Lung (tissue), 12 donors: ENCODE results near the gene FMNL3. TPM values are rescaled to one million over a fixed set of nuclear protein-coding genes. Genes with fewer than 3 reads are reported as not detected.

Source experiments
- ATAC-seq: fragments of 200-7000 bp; cut with Tn5 transposase; one replicate; pipeline ENCODE4 v1.9.1; 2020; ENCODE audit warnings: moderate number of reproducible peaks; ENCODE audit not compliant: insufficient read depth, low FRiP score
- DNase-seq, 3 donors: peaks; one replicate each; pipeline ENCODE4 v3.0.0-alpha.2; 2013 to 2017
- H3K27ac ChIP-seq, 2 donors: one replicate each; pipeline ENCODE4 v1.5.1; 2013; ENCODE audit warnings: mild to moderate bottlenecking in 2 of 2, moderate library complexity in 2 of 2, control low read depth in 1 of 2, inconsistent platforms in 1 of 2, low read depth in 1 of 2, low read length in 1 of 2
- H3K27me3 ChIP-seq, 3 donors: one replicate each; pipeline ENCODE4 v1.5.1; 2013; ENCODE audit warnings: low read length in 2 of 3; ENCODE audit not compliant: control insufficient read depth in 3 of 3, insufficient read depth in 3 of 3
- H3K36me3 ChIP-seq, 4 donors: one replicate each; pipeline ENCODE4 v1.5.1; 2013; ENCODE audit warnings: low read length in 4 of 4, mild to moderate bottlenecking in 1 of 4, moderate library complexity in 1 of 4; ENCODE audit not compliant: control insufficient read depth in 4 of 4, insufficient read depth in 4 of 4
- H3K4me1 ChIP-seq, 5 donors: one replicate each; pipeline ENCODE4 v1.5.1; 2013; ENCODE audit warnings: low read length in 5 of 5, mild to moderate bottlenecking in 2 of 5, moderate library complexity in 1 of 5; ENCODE audit not compliant: control insufficient read depth in 5 of 5, insufficient read depth in 5 of 5
- H3K4me3 ChIP-seq: one replicate; pipeline ENCODE4 v1.5.1; 2013; ENCODE audit warnings: mild to moderate bottlenecking, control low read depth, moderate library complexity
- H3K9ac ChIP-seq, 2 donors: one replicate each; pipeline ENCODE4 v1.5.1; 2013; ENCODE audit warnings: low read length in 2 of 2, control low read depth in 1 of 2; ENCODE audit not compliant: insufficient read depth in 1 of 2
- H3K9me3 ChIP-seq, 4 donors: one replicate each; pipeline ENCODE4 v1.5.1; 2013; ENCODE audit warnings: low read length in 3 of 4, mild to moderate bottlenecking in 1 of 4, moderate library complexity in 1 of 4; ENCODE audit not compliant: control insufficient read depth in 4 of 4, insufficient read depth in 3 of 4
- WGBS, 2 donors: extraction: QIAGEN DNeasy Blood & Tissue Kit; methylation state at CpG; one replicate each; pipeline ENCODE4 v1.1.7; 2013; 5-methylcytosine and 5-hydroxymethylcytosine counted together
- polyA plus RNA-seq, 2 donors: library from polyadenylated mRNA; stranded (reverse); fragments of 200-250 nt; gene quantifications; one replicate each; pipeline ENCODE4 v1.2.1, GENCODE V29; 2013
- total RNA-seq, 2 donors: library from RNA; depleted of rRNA in 1 of 2; stranded (reverse); fragments of >200 nt in 1 of 2; gene quantifications; one replicate each; pipeline ENCODE4 v1.2.1, GENCODE V29; 2014 to 2021
- TF ChIP-seq, protein P1 (sequence below): IDR thresholded peaks from 2 replicates; pipeline ENCODE4 v1.5.1; 2012; ENCODE audit warnings: mild to moderate bottlenecking; ENCODE audit errors: control extremely low read depth, extremely low read depth
- donor health status: control.
- donor health status: control.
- donor health status: Bipolar disorder and iron deficiency.
- donor health status: healthy.
- donor health status: DM: yes; HTN: yes; CAD: no.

FMNL3 gene
- total and polyA plus RNA-seq, 4 donors: 11.5 to 51.2 (median 22.4) TPM

DNA sequence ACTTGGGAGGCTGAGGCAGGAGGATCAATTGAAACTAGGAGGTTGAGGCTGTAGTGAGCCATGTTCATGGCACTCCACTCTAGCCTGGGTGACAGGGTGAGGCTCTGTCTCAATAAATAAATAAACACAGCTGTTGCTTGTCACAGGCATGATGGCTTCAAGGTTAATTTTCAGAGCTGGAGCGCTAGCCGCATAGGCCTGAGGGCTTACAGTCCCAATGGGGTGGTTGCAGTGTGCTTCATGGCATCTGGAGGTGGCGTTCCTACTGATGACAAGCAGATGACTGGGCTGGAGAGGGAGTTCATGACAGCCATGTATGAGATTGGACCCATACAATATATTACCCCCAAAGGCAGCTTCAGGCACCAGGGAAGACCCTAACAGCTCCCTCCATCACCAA, 1.6 kb upstream of the FMNL3 start:
- WGBS, 2 donors: 94% methylated on average over 3 of the region's 3 CpGs
- DNase-seq (no peak), ATAC-seq (no peak)
- H3K27me3 ChIP-seq: no peaks in the 10 kb centered on the region
- no peak overlapping the region for H3K4me3 ChIP-seq
- H3K27ac ChIP-seq: no peak overlapping the region
- TF ChIP-seq, protein P1, sequence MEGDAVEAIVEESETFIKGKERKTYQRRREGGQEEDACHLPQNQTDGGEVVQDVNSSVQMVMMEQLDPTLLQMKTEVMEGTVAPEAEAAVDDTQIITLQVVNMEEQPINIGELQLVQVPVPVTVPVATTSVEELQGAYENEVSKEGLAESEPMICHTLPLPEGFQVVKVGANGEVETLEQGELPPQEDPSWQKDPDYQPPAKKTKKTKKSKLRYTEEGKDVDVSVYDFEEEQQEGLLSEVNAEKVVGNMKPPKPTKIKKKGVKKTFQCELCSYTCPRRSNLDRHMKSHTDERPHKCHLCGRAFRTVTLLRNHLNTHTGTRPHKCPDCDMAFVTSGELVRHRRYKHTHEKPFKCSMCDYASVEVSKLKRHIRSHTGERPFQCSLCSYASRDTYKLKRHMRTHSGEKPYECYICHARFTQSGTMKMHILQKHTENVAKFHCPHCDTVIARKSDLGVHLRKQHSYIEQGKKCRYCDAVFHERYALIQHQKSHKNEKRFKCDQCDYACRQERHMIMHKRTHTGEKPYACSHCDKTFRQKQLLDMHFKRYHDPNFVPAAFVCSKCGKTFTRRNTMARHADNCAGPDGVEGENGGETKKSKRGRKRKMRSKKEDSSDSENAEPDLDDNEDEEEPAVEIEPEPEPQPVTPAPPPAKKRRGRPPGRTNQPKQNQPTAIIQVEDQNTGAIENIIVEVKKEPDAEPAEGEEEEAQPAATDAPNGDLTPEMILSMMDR: no peak
- H3K4me1 ChIP-seq: peaks cover 0 to 24% (median 6%) of the 10 kb centered on the region in 5 donors
- no peaks in the 10 kb centered on the region for H3K36me3 ChIP-seq
- H3K9ac ChIP-seq: no peak overlapping the region
- H3K9me3 ChIP-seq: no peaks in the 10 kb centered on the region

DNA sequence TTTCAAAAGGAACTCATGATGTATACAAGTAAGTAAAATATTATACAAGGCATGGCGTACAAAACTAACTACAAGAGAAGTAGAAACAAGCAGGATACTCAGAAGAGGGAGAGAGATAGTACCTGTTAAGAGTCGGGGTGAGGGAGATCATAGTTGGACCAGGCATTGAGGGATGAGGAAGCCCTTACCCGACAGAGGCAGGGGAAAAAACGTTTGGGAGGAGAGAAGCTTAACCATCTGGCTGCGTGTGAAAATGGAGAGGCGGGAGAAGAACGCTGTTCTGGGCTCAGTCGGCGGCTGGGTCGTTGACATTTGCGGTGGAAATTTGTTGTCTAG, 575 bp upstream of the FMNL3 start:
- Histone ChIP-seq H3K9me3 (no peaks in the 10 kb centered on the region), H3K9ac (peak overlapping the region in 1 of 2 donors; percentile 36), H3K4me1 (peaks cover 0 to 34% (median 13%) of the 10 kb centered on the region in 5 donors), H3K27ac (no peak overlapping the region), H3K27me3 (no peaks in the 10 kb centered on the region), H3K36me3 (no peaks in the 10 kb centered on the region), H3K4me3 (no peak overlapping the region)
- 40 to 43% methylated on average over 11 of the region's 11 CpGs for WGBS, 2 donors
- ATAC-seq (no peak), DNase-seq (no peak)
- TF ChIP-seq, protein P1: no peak

DNA sequence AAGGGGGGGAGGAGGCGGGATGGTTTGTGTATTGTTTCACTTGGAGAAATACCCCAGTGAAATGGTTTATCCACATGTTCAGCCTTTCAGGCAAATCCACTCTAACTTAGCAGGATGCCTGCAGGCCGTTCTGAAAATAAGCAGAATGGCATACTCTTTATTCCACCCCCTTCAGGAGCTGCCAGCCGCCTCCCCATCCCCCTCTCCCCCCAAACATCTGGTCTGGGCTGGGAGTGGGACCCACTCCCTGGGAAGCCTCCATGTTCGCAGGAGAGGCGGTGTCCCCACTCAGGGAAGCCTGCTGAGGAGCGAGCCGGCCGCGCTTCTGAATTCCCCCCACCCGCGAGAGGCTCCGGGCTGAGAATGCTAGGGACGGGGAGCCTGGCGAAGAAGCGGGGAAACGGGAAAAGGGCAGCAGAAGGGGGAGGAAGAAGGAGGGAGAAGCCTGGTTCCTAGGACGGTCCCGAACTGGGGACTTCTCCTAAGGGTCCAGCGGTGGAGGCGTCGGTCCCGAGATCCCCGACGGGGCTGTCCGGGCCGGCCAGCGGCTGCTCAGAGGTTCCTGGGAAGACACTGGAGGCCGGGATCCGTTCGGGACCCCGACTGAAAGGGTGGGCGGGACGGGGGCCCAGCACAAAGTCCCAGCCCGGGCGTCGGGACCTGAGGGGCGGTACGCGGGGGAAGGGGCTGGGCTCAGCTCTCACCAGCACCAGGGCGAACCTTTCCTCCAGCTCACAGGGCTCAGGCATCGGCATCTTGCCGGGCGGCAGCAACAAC, 666 bp downstream of the FMNL3 start:
- H3K9me3 ChIP-seq: no peaks in the 10 kb centered on the region
- H3K4me3 ChIP-seq: peak overlapping the region; percentile 78
- H3K27ac ChIP-seq: peak overlapping the region; percentile 47 to 92
- TF ChIP-seq, protein P1: no peak
- H3K36me3 ChIP-seq: no peaks in the 10 kb centered on the region
- H3K4me1 ChIP-seq: peaks cover 4 to 40% (median 13%) of the 10 kb centered on the region in 5 donors
- 3 to 4% methylated on average over 38 to 43 of the region's 43 CpGs for WGBS, 2 donors
- peak; percentile 70 to 76 (median 71) for DNase-seq
- H3K9ac ChIP-seq: peak overlapping the region in 1 of 2 donors; percentile 74
- H3K27me3 ChIP-seq: no peaks in the 10 kb centered on the region
- no peak for ATAC-seq
